H9 (cell line): Measurements from ENCODE around the gene HOXB6. TPM values are rescaled to one million over a fixed set of nuclear protein-coding genes. Genes with fewer than 3 reads are reported as not detected.

Source experiments
- DNase-seq: peaks from one replicate; pipeline ENCODE4 v3.0.0-alpha.2; 2017
- H2AFZ ChIP-seq: one replicate; pipeline ENCODE4 v1.6.1; 2013; ENCODE audit warnings: mild to moderate bottlenecking, low read length, control low read depth, moderate library complexity
- H2AK5ac ChIP-seq: 2 replicates; pipeline ENCODE4 v1.6.1; 2013; ENCODE audit warnings: low read length, control low read depth, mixed read lengths; ENCODE audit not compliant: insufficient read length
- H2BK120ac ChIP-seq: one replicate; pipeline ENCODE4 v1.6.1; 2013; ENCODE audit warnings: low read depth, mild to moderate bottlenecking, low read length, control low read depth, inconsistent platforms; ENCODE audit not compliant: poor library complexity, severe bottlenecking
- H2BK12ac ChIP-seq: 2 replicates; pipeline ENCODE4 v1.6.1; 2013; ENCODE audit warnings: low read length, control low read depth, mixed read lengths, low read depth; ENCODE audit not compliant: insufficient read length
- H2BK15ac ChIP-seq: 2 replicates; pipeline ENCODE4 v1.6.1; 2013; ENCODE audit warnings: low read depth, low read length, control low read depth
- H2BK20ac ChIP-seq: one replicate; pipeline ENCODE4 v1.6.1; 2013; ENCODE audit warnings: low read depth, mild to moderate bottlenecking, low read length, control low read depth, inconsistent platforms; ENCODE audit not compliant: poor library complexity, severe bottlenecking
- H2BK5ac ChIP-seq: 2 replicates; pipeline ENCODE4 v1.6.1; 2013; ENCODE audit warnings: low read length, control low read depth, mixed read lengths; ENCODE audit not compliant: insufficient read length
- H3K14ac ChIP-seq: 2 replicates; pipeline ENCODE4 v1.6.1; 2013; ENCODE audit warnings: low read length, control low read depth; ENCODE audit not compliant: insufficient read depth
- H3K18ac ChIP-seq: 2 replicates; pipeline ENCODE4 v1.6.1; 2013; ENCODE audit warnings: low read depth, mild to moderate bottlenecking, mixed read lengths, low read length, control low read depth; ENCODE audit not compliant: insufficient read length
- H3K23ac ChIP-seq: 2 replicates; pipeline ENCODE4 v1.6.1; 2013; ENCODE audit warnings: low read length, control low read depth, mixed read lengths, low read depth; ENCODE audit not compliant: insufficient read length
- H3K23me2 ChIP-seq: 2 replicates; pipeline ENCODE4 v1.6.1; 2013; ENCODE audit warnings: low read depth, mild to moderate bottlenecking, mixed read lengths, low read length, control low read depth; ENCODE audit not compliant: insufficient read length, poor library complexity, severe bottlenecking
- H3K27ac ChIP-seq: 2 replicates; pipeline ENCODE4 v1.5.1; 2013; ENCODE audit warnings: low read length, control low read depth, mixed read lengths, low read depth; ENCODE audit not compliant: insufficient read length
- H3K27me3 ChIP-seq: 2 replicates; pipeline ENCODE4 v1.6.1; 2013; ENCODE audit warnings: low read length, control low read depth, inconsistent platforms; ENCODE audit not compliant: insufficient read depth
- H3K4ac ChIP-seq: 2 replicates; pipeline ENCODE4 v1.6.1; 2013; ENCODE audit warnings: low read depth, mild to moderate bottlenecking, control low read depth, inconsistent platforms, low read length, moderate library complexity
- H3K4me1 ChIP-seq: 2 replicates; pipeline ENCODE4 v1.6.1; 2013; ENCODE audit warnings: low read length, control low read depth, inconsistent platforms; ENCODE audit not compliant: insufficient read depth
- H3K4me2 ChIP-seq: 2 replicates; pipeline ENCODE4 v1.6.1; 2013; ENCODE audit warnings: low read length, control low read depth, mixed read lengths; ENCODE audit not compliant: insufficient read length, insufficient read depth
- H3K56ac ChIP-seq: 2 replicates; pipeline ENCODE4 v1.6.1; 2013; ENCODE audit warnings: low read depth, mild to moderate bottlenecking, mixed read lengths, low read length, control low read depth; ENCODE audit not compliant: insufficient read length
- H3K79me1 ChIP-seq: 2 replicates; pipeline ENCODE4 v1.6.1; 2013; ENCODE audit warnings: low read depth, mild to moderate bottlenecking, moderate library complexity, low read length, control low read depth, inconsistent platforms; ENCODE audit not compliant: insufficient read depth, poor library complexity, severe bottlenecking
- H3K79me2 ChIP-seq: 2 replicates; pipeline ENCODE4 v1.6.1; 2013; ENCODE audit warnings: low read length, control low read depth, inconsistent platforms; ENCODE audit not compliant: insufficient read depth
- H3K9ac ChIP-seq: 2 replicates; pipeline ENCODE4 v1.6.1; 2013; ENCODE audit warnings: low read length, control low read depth, mixed read lengths; ENCODE audit not compliant: insufficient read length; ENCODE audit errors: extremely low read depth
- H3K9me3 ChIP-seq: one replicate; pipeline ENCODE4 v1.6.1; 2013; ENCODE audit warnings: low read depth, low read length, inconsistent platforms; ENCODE audit not compliant: control insufficient read depth
- H3T11ph ChIP-seq: one replicate; pipeline ENCODE4 v1.6.1; 2013; ENCODE audit warnings: mild to moderate bottlenecking, low read length, control low read depth, inconsistent platforms
- H4K20me1 ChIP-seq: one replicate; pipeline ENCODE4 v1.6.1; 2013; ENCODE audit not compliant: control insufficient read depth, insufficient read length, insufficient read depth
- H4K5ac ChIP-seq: 2 replicates; pipeline ENCODE4 v1.6.1; 2013; ENCODE audit warnings: low read depth, mild to moderate bottlenecking, mixed read lengths, low read length, control low read depth; ENCODE audit not compliant: insufficient read length
- H4K8ac ChIP-seq: replicated peaks from 2 replicates; pipeline ENCODE4 v1.6.1; 2013; ENCODE audit warnings: low read length, control low read depth, mixed read lengths, low read depth; ENCODE audit not compliant: insufficient read length
- H4K91ac ChIP-seq: 2 replicates; pipeline ENCODE4 v1.6.1; 2013; ENCODE audit warnings: low read depth, mild to moderate bottlenecking, moderate library complexity, mixed read lengths, low read length, control low read depth; ENCODE audit not compliant: insufficient read length
- H3K27ac Mint-ChIP-seq, 3 experiments: 2 replicates in 2 of 3; 3 replicates in 1 of 3; pipeline ENCODE4 v1.8.0; 2020 to 2021; ENCODE audit warnings: mixed read lengths in 3 of 3, mild to moderate bottlenecking in 1 of 3, moderate library complexity in 1 of 3
- H3K27me3 Mint-ChIP-seq: 2 replicates; pipeline ENCODE4 v1.8.0; 2021; ENCODE audit warnings: low read depth, mild to moderate bottlenecking, moderate library complexity, mixed read lengths
- H3K36me3 Mint-ChIP-seq, 3 experiments: 2 replicates in 2 of 3; 3 replicates in 1 of 3; pipeline ENCODE4 v1.8.0; 2020 to 2021; ENCODE audit warnings: low read depth in 3 of 3, mixed read lengths in 3 of 3; ENCODE audit not compliant: insufficient read depth in 1 of 3
- H3K4me1 Mint-ChIP-seq, 2 experiments: 2 replicates each; pipeline ENCODE4 v1.8.0; 2020; ENCODE audit warnings: mixed read lengths in 2 of 2
- H3K4me3 Mint-ChIP-seq, 2 experiments: 2 replicates in 1 of 2; 3 replicates in 1 of 2; pipeline ENCODE4 v1.8.0; 2020 to 2021; ENCODE audit warnings: mild to moderate bottlenecking in 2 of 2, mixed read lengths in 2 of 2, moderate library complexity in 1 of 2
- H3K9me3 Mint-ChIP-seq, 2 experiments: 2 replicates in 1 of 2; 3 replicates in 1 of 2; pipeline ENCODE4 v1.8.0; 2020; ENCODE audit warnings: mild to moderate bottlenecking in 2 of 2, mixed read lengths in 2 of 2, moderate library complexity in 1 of 2
- CTCF ChIP-seq: fragments of 200-600 bp; sonication (generic); conservative IDR thresholded peaks from 3 replicates; pipeline ENCODE4 v1.8.0; 2021; ENCODE audit warnings: antibody characterized with exemption, mild to moderate bottlenecking
- WGBS: extraction: QIAGEN DNeasy Blood & Tissue Kit; methylation state at CpG from one replicate; pipeline ENCODE4 v1.1.7; 2013; ENCODE audit warnings: missing lambda C conversion rate, low lambda C conversion rate, mixed read lengths; ENCODE audit not compliant: insufficient read length; ENCODE audit errors: extremely low coverage; 5-methylcytosine and 5-hydroxymethylcytosine counted together
- total RNA-seq: library from RNA; stranded (reverse); gene quantifications from 2 replicates; pipeline ENCODE4 v1.2.1, GENCODE V29; 2021

HOXB6 gene
- total RNA-seq, 1 experiment from 2014 or later = not detected

GRCh38 chr17:48566717-48567116 is 38.1 kb downstream of the HOXB6 start:
- WGBS = no CpG with 5 or more reads among the region's 2 CpGs
- Histone ChIP-seq H3T11ph (no peak overlapping the region), H3K27me3 (peaks cover 99% of the 10 kb centered on the region), H3K23ac (no peak overlapping the region), H3K9me3 (no peaks in the 10 kb centered on the region), H4K8ac (no peak overlapping the region), H3K4me2 (no peak overlapping the region), H2BK5ac (no peak overlapping the region), H3K4ac (no peak overlapping the region), H3K18ac (no peak overlapping the region), H3K9ac (no peak overlapping the region), H2BK12ac (no peak overlapping the region), H3K14ac (no peak overlapping the region), H3K79me1 (no peaks in the 10 kb centered on the region), H2BK20ac (no peak overlapping the region), H4K91ac (no peak overlapping the region), H3K27ac (no peak overlapping the region), H2BK15ac (no peak overlapping the region), H3K56ac (no peak overlapping the region), H4K5ac (no peak overlapping the region), H2BK120ac (no peak overlapping the region), H3K79me2 (no peaks in the 10 kb centered on the region), H2AFZ (no peak overlapping the region), H3K23me2 (no peaks in the 10 kb centered on the region), H4K20me1 (peaks cover 4% of the 10 kb centered on the region), H3K4me1 (peaks cover 2% of the 10 kb centered on the region; the same call in 1 of the 2 replicates), H2AK5ac (no peak overlapping the region)
- no peak for DNase-seq
- Mint-ChIP-seq H3K9me3 (peaks cover 0 to 7% of the 10 kb centered on the region in 2 experiments; a peak in 2 of 5 replicates), H3K4me1 (peaks cover 6 to 18% of the 10 kb centered on the region in 2 experiments), H3K4me3 (no peak overlapping the region), H3K27me3 (peaks cover 23% of the 10 kb centered on the region), H3K27ac (no peak overlapping the region), H3K36me3 (no peaks in the 10 kb centered on the region; a peak in 2 of 7 replicates)
- TF ChIP-seq CTCF = no peak
